GM12865 (cell line): ENCODE measurements around the gene RTN4RL2.
A peak's percentile ranks its signal among the peaks of the same experiment; 100 is the strongest.

ENCODE experiments used
- DNase-seq: peaks from one replicate; pipeline ENCODE4 v3.0.0; 2010; ENCODE audit warnings: low read depth
- H3K4me3 ChIP-seq: 2 replicates; pipeline ENCODE4 v1.5.1; 2011; ENCODE audit warnings: mild to moderate bottlenecking, low read depth, low read length, control low read depth
- TF ChIP-seq, protein P1 (sequence below): IDR thresholded peaks from 2 replicates; pipeline ENCODE4 v1.5.1; 2011; ENCODE audit warnings: low read length, control low read depth, low read depth, inconsistent platforms; ENCODE audit not compliant: insufficient read depth; ENCODE audit errors: missing control alignments

RTN4RL2 gene

DNA sequence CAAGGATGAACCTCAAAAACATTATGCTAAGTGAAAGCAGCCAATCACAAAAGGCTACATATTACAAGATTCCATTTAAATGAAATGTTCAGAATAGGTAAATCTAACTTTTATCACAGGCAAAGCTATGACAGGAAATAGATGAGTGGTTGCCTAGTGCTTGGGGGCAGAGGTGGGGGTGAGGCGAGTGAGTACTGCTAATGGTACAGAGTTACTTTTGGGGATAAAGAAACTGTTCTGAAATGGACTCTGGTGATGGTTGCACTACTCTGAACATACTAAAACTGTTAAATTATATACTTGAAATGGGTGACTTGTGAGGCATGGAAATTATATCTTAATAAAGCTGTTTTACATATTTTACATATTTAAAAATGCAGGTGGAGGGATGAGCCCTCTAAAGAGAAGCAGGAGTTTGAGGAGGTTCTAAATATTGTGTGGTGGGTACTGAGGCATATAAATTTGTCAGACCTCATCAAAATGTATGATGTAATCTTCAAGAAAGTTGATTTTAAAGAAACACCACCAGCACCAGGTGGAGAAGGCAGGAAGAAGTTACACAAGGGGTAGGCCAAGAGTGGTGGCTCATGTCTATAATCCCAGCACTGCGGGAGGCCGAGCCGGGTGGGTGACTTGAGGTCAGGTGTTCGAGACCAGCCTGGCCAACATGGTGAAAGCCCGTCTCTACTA, 51.6 kb downstream of the RTN4RL2 start:
- H3K4me3 ChIP-seq: no peak overlapping the region
- TF ChIP-seq, protein P1, sequence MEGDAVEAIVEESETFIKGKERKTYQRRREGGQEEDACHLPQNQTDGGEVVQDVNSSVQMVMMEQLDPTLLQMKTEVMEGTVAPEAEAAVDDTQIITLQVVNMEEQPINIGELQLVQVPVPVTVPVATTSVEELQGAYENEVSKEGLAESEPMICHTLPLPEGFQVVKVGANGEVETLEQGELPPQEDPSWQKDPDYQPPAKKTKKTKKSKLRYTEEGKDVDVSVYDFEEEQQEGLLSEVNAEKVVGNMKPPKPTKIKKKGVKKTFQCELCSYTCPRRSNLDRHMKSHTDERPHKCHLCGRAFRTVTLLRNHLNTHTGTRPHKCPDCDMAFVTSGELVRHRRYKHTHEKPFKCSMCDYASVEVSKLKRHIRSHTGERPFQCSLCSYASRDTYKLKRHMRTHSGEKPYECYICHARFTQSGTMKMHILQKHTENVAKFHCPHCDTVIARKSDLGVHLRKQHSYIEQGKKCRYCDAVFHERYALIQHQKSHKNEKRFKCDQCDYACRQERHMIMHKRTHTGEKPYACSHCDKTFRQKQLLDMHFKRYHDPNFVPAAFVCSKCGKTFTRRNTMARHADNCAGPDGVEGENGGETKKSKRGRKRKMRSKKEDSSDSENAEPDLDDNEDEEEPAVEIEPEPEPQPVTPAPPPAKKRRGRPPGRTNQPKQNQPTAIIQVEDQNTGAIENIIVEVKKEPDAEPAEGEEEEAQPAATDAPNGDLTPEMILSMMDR: no peak
- no peak for DNase-seq

DNA sequence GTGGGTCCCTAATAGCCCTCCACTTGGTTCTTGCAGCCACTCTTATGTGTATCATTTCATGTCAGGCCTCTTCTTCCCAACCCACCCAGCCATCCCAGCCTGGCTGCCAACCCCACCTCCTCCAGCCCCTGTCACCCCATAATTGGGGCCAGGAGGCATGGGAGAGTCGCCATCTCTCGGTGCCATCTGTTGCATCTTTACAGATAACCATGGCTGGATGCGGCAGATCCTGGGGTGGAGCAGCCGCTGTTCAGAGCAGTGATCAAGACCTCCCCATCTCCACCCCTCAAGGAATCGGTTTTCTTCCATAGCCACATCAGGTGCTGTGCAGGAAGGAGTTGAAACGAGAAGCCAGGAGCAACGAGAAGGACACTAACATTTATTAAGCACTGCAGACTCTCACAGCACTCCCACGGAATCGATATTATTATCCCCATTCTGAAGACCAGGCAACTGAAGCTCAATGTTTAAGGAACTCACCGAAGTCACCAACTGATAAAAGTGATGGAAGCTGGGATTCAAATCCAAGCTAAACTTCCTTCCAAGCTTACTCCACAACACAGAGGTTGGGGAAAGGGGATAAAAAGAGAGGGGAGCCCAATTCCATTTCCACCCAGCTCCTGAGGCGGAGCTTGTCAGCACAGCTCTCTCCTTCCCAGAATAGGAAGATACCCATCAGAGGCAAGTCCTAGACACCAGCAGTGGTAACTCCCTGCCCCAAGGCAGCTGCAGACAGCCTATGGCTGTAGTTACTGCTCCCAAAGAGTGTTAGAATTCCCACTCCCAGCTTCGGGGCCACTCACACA, 52.5 kb downstream of the RTN4RL2 start:
- no peak overlapping the region for H3K4me3 ChIP-seq
- no peak for DNase-seq
- TF ChIP-seq, protein P1: no peak

DNA sequence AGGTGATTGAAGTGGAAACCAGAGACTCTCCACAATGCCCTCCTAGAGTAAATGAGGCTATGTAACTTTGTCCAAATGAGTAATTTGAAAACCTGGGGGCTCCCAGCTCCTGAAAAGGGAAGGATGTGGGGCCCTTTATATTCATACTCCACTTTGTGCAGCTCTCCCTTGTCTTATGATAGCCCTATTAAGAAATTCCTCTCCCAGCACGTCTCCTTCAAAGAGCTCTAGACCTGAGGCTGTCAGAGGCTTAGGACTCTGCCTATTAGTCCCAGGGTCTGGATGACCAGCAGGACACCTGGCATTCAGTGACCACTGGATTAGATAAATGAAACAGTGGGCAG, 53.1 kb downstream of the RTN4RL2 start:
- TF ChIP-seq, protein P1: no peak
- H3K4me3 ChIP-seq: peak overlapping the region; percentile 69; the same call in 1 of the 2 replicates
- no peak for DNase-seq

DNA sequence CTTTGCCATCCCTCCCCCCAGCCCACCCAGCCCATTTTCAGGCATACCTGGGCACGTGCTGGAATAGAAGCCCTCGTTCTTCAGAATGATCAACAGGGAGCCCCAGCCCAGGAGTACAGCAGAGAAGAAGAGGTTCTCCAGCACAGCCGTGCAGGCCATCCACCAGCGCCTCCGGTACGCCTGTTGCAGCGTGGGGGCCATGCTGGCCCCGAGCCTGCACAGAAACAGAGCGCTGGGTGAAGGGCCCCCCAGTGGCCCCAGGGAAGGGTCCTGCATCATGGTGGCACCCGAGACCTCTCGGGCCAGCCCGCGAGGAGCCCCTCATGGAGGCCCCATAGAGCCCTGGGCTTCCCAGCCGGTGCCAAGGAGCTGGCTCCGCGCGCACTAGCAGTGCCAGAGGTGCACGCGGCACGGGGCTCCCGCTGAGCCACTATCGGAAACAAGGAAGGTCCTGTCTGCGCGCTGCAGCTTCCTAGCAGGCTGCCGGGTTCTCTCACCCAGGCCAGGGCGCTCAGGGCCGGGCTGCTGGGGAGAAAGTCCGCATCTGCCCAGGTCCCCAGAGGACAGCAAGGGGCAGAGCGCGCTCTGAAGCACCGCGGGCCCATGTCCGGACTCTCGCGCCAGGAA, 53.7 kb downstream of the RTN4RL2 start:
- peak; percentile 53 for DNase-seq
- H3K4me3 ChIP-seq: peak overlapping the region; percentile 69
- TF ChIP-seq, protein P1: no peak

DNA sequence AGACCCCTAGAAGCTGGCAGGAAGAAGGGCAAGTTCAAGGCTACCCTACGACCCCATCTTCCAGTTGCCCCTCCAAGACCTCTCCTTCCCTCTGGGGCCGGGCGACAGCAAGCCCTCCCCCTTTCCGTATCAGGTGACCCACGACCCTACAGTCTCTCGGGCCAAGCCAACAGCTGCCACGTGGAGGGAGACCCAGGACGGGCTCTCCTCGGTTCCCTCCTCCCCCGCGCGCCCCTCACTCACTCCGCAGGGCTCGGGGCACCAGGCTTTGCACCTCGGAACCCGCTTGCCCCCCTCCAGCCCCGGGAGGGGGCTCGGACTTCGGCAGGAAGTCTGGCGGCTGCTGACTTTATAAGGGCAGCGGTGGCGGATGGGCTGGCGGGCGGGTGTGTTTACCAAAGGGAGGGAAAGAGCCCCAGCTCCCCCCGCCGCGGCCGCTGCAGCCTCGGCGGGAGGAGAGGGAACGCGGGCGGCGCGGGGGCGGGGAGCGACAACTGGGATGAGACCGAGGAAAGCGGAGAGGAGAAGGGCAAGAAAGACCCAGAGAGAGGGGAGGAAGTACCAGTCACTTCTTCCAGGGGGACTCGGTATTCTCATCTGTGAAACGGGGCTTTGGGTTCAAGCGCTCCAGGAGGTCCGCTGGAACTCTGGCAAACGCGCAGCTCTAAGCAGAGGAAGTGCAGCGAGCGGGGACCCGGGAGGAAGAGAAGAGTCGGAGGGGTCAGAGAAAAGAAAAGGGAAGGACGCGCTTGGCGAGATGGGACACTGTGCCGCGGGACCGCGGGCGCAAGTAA, 54.4 kb downstream of the RTN4RL2 start:
- TF ChIP-seq, protein P1: no peak
- peak overlapping the region; percentile 69 for H3K4me3 ChIP-seq
- peak; percentile 56 for DNase-seq

DNA sequence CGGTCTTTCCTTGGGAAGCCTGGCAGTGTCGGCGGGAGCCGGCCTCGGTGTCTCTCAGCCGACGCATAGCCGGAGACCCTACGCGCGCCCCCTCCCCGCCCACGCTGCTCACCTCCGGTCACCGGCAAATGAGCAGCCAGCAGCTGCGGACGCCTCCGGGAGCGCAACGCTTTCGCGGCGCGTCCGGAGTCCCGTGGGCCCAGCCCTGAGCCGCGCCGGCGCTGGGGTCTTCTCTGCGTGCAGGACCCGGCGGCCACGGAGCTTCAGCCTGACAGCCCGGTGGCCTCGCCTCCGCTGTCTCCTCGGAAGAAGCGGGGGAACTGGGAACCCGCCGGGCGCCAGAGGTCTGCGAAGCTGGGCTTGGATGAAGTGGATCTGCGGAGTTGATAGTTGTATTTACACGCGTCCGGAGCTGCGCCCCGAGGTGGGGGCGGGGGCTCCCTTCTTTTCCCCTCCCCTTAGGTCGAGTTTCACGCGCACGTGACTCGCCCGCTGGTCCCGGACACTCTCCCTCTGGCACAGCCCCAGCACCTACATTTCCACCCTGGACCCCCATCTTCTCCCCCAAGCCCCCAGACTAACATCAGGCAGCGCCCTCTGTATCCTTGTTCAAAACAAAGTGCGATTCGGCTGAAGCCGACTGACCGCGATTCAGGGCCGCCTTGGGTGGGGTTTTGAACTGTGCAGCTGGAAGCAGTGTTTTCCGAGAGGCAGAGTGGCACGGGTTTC, 55.2 kb downstream of the RTN4RL2 start, which contains the start of gene SLC43A1:
SLC43A1 (minus strand) TSS at position 371 of the 729 bp plus-strand sequence. CDS start 1,591 bp downstream, outside the sequence.
- TF ChIP-seq, protein P1: no peak
- peak within 1 kb of the TSS; percentile 69 for H3K4me3 ChIP-seq
- DNase-seq: peak; percentile 64
